22Rv1 (cell line): ENCODE results near the gene ZNF500.

Source experiments
- CTCF ChIP-seq: fragments of 450-650 bp; IDR thresholded peaks from 2 replicates; pipeline ENCODE4 v1.5.1; 2017; ENCODE audit warnings: mild to moderate bottlenecking
- ZFX ChIP-seq: fragments of 450-650 bp; IDR thresholded peaks from 2 replicates; pipeline ENCODE4 v1.6.1; 2017; ENCODE audit warnings: antibody characterized with exemption, borderline replicate concordance

DNA sequence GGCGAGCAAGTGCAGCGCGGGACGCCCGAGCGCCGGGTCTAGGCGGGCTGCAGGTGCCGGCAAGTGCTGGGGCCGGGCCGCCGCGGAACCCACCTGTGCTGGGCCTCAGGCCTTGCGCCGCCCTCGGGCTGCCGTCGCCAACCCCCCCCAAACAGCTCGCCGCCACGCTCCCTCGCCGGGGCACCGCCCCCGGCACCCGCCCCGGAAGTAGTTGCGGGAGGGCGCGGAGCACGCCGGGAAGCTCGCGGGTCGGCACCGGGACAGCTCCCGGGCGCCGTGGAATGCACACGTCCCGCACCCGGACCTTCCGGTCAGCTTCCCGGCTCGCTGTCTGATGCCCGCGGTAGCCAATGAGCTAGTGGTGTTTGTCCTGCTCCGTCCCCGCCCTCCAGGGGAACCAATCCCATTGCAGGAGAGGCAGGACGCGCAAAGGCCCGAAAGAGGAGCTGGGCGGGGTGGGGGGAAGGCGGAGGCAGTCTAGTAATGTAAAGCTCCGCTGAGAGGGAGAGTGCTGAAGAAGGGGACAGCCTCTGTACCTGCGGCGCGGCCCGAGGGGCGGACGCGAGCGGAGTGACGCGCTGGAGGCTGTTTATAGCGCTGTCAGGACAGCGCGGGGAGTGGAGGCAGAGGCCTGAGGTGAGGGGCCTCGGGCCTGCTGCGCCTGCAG is 32.8 kb downstream of the ZNF500 start, which contains the start of the genes ANKS3 and DNAAF8:
- TF ChIP-seq CTCF (no peak), ZFX (no peak)
